ENCODE data around the gene RNF115.

The RNF115 gene

GRCh38 chr1:145692785-145693443, 131.0 kb downstream of the RNF115 start:
- Mint-ChIP-seq H3K4me1 (ENCODE audit: low read depth) (peaks cover 23% of the 10 kb centered on the region), H3K27ac (no peak overlapping the region), H3K9me3 (no peaks in the 10 kb centered on the region), H3K4me3 (no peak overlapping the region), H3K27me3 (no peaks in the 10 kb centered on the region), H3K36me3 (ENCODE audit: low read depth) (no peaks in the 10 kb centered on the region)

GRCh38 chr1:145690587-145691558, 133.0 kb downstream of the RNF115 start:
- Mint-ChIP-seq H3K4me1 (ENCODE audit: low read depth) (peaks cover 23% of the 10 kb centered on the region), H3K36me3 (ENCODE audit: low read depth) (no peaks in the 10 kb centered on the region), H3K27me3 (no peaks in the 10 kb centered on the region), H3K9me3 (no peaks in the 10 kb centered on the region), H3K4me3 (no peak overlapping the region), H3K27ac (peak overlapping the region; percentile 65)

GRCh38 chr1:145689922-145690321, 134.0 kb downstream of the RNF115 start:
- Mint-ChIP-seq H3K27ac (no peak overlapping the region), H3K4me3 (no peak overlapping the region), H3K36me3 (ENCODE audit: low read depth) (no peaks in the 10 kb centered on the region), H3K4me1 (ENCODE audit: low read depth) (peaks cover 23% of the 10 kb centered on the region), H3K27me3 (no peaks in the 10 kb centered on the region), H3K9me3 (no peaks in the 10 kb centered on the region)

GRCh38 chr1:145688924-145689323, 135.0 kb downstream of the RNF115 start:
- Mint-ChIP-seq H3K36me3 (ENCODE audit: low read depth) (no peaks in the 10 kb centered on the region), H3K27ac (no peak overlapping the region), H3K27me3 (no peaks in the 10 kb centered on the region), H3K4me1 (ENCODE audit: low read depth) (peaks cover 23% of the 10 kb centered on the region), H3K4me3 (no peak overlapping the region), H3K9me3 (no peaks in the 10 kb centered on the region)
